Right kidney (tissue), 1 donor: ENCODE results near the gene ADRB2.

ENCODE experiments used
- DNase-seq: peaks from one replicate; pipeline ENCODE4 v3.0.0-alpha.2; 2016

Gene ADRB2

DNA sequence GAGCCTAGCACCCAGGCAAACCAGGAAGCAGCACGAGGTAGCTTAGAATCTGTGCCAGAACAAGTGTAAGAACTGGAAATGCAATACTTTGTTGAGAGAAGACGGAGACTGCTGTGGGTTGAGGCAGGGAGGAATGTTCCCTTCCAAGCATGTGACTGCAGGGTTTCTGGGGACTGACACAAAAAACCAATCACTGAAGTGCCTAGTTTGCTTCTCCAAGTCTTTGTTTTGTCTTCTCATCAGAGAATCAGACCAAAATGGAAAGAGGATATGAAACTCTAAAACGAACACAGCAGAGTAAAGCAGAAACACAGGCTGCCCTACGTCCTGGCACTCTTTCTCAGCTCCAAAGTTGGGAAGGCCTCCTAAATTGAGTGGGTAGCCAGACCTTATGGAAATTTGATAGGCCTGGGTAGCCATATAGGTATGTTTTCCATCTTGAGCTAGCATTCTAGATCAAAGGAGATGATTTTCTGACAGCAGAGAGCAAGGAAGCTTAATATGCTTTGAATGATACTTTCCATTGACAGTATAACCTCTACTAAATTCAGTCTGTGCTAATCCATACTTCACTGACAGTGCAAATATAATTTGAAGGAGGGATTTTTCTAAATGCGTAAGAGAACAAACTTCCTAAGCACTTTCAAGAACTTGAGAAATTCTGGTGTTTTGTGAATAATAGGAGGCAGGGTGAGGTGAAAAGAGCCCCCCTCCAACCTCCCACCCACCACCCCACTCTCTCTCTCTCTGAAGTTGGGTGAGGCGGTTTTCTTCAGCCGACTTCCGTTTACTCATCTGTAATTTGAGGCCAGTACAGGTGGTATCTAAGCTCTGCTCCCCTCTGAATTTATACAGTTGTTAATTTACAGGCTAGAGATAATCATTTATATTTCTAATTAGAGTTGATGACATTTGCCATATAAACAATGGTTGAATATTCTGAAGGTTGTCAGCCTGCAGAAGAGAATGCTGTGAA lies 5.5 kb downstream of the ADRB2 start:
- DNase-seq: no peak

DNA sequence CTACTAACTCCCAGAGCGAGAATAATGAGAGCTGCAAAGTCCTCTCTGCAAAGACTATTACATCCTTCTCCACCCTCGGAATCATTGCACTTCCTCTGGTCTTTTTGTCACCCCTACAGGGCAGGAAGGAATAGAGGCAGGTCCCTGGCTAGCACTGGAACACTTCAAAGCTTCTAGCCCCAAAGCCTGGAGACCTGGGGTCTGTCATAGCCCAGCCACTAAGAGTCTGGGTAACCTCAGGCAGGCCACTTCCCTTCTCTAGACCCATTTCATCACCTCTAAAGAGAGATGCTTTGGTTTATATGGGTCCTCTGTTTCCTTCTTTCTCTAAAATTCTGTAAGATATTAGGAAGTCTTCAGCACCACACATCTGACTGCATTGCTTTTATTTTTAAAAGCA lies 6.7 kb downstream of the ADRB2 start:
- DNase-seq: no peak

DNA sequence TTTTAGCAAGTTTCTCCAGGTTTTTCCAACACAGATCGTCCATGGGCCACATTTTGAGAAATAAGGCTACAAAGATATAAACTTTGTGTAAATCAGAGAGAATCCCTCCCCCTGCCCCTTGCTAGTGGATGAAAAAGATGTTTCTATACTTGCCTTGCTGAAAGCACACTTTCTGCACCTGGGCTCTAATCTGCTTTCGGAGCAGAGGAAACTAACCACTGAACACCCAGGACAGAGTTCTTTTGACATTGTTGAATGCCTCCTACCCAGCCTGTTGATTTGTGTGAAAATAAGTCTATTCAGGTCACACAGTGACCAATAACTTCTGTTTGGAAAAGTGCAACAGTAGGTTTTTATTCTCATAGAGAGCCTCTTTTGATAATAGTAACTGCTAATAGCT lies 7.5 kb downstream of the ADRB2 start:
- no peak for DNase-seq

DNA sequence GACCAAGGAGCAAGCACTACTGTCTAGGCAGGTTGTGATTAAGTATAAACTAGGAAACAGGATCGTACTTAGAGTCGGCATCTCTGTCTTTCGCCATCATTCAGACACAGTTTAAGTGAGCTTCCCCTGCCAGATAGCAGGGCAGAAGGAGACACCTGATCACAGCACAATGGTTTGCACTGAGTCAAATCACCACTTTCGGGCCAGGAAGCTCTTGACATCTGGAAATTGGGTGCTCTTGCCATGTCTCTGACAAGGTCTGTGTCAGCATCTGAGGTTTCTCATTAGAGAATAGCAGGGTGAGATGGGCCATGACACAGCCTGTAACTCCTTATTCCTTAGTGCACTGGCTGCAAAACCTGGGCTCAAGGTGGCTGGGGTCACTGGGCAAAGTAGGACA lies 8.3 kb downstream of the ADRB2 start:
- no peak for DNase-seq

DNA sequence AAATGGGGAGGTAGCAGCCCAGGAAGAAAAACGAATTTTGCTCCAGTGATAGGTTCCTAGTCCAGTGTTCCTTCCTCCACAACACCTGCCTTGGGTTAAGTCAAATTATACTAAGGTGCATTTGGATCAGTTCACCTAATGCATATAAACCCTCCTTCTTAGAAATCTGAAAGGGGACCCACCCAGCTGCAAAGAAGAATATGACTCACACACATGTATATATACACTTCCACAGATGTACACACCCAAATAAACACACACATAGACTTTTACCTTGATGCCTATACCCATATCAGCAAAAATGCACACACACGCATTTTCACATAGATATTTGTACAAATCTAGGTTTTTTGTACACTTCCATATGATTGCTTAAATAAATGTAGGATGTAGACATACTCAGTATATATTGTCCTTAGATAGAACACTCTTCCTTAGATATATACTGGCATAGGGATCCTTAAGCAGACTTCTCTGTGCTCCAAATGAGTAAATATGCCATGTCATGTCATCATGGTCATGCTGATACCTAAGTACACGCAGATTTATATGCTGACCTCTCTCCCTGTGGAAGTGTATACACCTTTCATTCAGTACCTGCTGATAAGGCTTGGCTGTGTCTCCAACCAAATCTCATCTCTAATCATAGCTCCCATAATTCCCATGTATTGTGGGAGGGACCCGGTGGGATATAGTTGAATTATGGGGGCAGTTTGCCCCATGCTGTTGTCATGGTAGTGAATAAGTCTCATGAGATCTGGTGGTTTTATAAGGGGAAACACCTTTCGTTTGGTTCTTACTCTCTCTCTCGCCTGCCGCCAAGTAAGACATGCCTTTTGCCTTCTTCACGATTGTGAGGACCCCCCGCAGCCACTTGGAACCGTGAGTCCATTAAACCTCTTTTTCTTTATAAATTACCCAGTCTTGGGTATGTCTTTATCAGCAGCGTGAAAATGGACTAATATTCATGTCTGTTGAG lies 10.2 kb downstream of the ADRB2 start:
- DNase-seq: no peak

DNA sequence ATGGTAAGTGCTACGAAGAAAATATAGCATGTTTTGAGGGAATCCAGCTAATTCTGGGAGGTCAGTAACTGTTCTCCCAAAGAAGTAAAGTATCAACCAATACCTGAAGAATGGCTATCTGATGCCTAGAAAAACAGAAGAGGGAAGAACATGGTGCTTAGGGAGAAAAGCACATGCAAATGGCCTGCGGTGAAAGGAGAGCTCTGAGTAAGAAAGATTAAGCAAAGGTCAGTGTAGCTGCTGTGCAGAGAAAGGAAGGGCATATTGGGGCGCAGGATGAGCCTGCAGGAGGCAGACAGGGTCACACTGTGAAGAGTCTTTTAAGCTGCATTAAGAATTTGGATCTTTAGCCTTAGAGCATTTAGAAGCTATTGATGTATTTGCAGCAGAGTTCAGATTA lies 11.0 kb downstream of the ADRB2 start:
- DNase-seq: no peak

DNA sequence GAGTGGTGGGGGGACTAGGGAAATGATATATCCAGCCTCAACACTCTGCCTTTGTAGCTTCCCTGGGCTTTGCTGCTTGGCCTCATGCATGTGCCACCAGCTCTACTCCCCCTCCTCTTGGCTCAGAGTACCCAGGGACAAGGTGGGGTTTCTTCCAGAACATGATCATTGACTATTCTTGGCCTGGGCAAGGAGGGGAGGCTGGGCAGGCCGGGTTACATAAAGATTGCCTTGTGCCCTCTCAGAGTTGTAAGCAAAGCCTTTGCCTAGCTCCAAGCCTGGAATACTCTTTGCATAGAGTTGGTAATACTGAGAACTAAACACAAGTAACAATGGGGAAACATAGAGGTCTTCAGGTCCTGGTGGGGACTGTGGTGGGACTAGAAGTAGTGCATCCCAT lies 11.9 kb downstream of the ADRB2 start:
- no peak for DNase-seq

DNA sequence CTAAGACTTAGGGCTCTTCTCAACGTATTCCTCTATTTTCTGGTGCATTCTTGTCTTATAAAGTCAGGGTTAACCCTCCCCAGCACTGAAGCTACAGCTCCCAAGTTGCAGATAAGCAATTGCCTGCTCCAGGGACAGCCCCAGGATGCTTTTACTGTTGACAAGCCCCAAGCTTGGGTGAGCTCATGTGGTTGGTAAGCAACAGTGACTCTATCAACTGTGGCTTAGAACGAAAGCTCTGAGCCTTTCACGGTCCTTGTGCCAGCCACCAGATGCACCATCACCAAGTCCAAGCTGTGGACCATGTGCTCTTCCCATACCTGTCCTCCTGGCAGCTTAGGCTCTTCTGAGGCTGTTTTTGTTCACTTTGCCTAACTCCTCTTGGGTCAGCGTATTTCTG lies 13.5 kb downstream of the ADRB2 start:
- no peak for DNase-seq

DNA sequence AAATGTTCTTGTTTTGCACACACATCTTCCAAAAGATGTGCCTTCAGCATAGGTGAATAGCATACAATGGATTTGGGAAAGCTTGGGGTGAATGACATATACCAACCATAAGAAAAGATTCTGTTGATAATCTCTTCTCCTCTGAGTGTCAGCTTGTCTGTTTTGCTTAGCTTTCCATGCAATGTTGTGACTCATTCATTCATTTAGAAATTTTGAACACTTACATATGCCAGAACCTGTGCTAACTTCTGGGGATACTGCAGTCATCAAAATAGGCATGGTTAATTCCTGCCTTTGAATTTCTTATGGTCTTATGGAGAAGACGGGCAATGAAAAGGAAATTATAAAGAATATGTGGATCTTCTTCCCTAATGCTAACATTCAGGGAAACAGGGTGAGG lies 14.1 kb downstream of the ADRB2 start:
- no peak for DNase-seq

DNA sequence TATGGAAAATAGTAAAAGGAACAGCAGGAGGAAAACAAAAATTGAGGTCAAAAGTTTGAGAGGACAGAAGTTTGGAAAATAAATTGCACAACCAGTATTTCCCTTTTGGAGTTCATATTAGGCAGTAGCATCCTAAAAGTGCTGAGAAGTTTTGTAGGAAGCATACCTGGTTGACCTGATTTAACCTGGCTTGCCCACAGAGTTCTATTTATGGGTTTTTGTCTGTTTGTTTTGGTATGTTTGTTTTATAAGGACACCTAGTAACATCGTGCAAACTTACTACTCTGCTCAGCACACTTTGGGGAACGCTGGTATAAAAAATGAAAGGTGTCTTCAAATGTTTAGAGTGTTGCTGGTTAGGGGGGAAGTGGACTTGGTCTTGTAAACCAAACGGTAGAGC lies 15.1 kb downstream of the ADRB2 start:
- DNase-seq: no peak

DNA sequence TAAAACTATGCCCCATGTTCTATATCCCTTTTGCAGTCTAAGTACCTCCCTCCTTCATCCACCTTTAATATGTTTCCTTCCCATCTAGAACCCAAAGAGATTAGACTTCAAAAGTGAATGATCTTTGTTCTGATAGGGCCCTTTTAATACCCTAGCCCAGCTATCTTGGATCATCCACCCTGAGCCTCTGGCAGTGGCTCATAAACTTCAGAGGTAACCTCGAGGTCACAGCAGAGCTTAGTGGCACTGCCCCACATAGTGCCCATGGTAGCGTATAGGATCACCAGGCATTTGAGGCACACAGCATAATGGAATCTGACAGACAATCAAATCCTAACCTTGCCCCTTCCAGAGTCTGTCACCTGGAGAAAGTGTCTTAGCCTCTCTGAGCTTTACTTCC lies 15.8 kb downstream of the ADRB2 start:
- no peak for DNase-seq

DNA sequence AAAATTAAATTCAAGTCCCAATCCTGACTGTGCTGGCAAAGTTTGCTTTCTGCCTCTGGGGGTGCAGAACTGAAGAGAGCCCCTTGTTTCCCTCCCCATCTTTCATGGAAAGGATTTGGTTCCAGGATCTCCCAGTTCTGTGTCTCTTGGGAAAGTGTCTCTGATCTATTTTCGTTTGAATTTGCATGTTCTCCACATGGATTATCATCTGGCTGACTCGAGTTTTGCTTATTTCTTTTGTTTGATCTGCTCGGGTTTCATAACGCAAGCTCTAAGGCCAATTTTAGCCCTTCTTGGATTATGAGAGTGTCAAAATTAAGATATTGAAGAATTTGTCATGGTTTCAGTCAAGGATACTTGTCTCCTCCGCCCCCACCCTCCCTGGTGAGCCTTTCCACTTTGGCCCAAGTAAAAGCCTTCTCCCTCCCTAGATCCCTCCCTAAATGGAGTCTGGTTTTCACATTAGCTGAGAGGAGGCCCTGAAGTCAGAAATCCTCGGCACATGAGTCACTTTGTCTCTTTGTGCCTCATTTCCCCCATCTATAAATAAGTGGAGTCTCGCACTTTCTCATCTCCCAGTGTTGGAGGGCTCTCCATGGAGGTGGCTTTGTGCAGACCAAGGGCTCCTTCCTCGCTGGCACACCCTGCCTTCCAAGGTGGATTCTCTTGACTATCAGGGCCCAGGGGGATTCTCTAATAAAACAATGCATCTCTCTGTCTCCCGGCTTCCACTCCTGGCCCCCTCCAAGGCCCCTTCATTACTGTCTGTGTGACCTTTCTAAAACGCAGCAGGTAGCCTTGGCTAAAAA lies 17.3 kb downstream of the ADRB2 start:
- no peak for DNase-seq

DNA sequence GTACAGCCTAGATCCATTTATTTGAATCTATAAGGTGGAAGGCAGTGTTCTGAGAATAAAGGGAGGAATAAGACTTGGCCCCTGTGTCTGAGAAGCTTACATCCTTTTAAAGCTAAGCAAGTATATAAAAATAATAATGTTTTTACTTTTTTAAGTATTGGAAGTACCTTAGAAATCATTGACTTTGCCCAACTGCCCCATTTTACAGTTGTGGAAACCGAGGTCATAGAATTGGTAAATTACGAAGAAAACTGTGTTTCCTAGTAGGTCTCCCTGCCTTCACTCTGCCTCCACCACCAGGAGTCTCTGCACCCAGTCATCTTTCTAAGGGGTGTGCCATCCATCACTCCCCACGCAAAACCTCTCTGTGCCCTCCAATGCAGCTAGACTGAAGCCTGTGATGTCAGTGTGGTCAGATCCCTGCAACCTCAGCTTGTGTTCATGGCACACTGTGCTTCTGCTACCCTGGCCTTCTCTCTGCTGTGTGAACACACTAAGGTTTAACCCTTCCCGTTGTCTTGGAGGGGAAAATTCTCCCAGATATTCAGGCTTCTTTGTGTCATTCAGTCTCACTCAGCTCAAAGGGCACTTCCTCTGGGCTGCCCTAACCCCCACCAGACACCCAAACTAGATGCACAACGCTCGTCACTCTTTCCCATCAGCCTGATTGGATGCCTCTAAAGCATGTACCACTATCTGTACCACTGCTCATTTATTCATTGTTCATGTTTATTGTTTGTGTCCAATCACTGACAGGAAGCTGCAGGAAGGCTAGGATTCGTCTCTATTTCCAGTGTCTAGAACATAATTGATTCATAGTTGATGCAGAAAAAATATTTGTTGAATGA lies 18.2 kb downstream of the ADRB2 start:
- no peak for DNase-seq

DNA sequence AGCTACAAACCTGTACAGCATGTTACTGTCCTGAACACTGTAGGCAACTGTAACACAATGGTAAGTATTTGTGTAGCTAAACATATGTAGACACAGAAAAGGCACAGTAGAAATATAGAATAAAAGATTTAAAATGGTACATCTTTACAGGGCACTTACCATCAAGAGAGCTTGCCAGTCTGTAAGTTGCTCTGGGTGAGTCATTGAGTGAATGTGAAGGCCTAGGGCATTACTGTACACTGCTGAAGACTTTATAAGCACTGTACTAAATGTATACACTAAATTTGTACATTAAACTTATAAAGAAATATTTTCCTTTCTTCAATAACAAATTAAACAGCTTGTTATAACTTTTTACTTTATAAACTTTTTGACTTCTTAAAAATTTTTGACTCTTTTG lies 20.5 kb downstream of the ADRB2 start:
- DNase-seq: no peak

DNA sequence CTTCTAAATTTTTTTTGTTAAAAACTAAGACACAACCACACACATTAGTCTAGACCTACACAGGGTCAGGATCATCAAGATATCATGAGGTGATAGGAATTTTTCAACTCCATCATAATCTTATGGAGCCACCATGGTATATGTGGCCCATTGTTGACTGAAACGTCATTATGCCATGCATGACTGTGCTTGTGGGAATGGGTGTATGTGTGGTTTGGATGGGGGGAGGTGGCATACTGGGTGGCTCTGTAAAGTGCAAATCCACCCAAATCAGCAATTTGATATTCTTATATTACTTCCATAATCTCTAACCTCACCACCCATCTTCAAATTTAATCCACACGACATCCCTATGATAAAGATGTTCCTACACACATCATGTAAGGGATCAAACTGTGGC lies 21.0 kb downstream of the ADRB2 start:
- no peak for DNase-seq

DNA sequence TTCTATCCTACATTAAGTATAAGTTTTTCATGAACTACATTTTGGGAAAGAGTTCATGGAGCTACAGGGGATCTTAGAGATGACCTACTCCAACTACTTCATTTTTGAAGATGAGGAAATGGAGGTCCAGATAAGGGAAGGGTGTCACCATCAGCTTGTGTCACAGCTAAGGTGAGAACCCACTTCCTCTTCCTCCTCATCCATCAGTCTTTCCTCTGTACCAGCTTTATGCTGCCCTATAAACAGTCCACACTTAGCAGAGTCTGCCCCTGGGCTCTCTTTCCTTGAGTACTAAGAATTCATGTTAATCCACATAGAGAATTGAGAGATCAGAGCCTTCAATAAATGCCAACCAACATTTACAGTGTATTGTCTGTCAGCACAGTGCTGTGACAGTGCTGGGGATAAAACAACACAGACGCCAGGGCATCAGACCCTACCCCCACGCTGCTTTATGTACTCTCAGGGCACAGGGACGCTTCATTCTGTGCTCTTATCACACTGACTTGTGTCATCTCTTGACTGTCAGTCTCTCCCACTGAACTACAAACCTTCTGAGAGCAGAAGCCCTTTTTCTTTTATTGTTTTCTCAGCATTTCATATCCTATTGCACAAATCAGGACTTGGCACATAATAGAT lies 22.1 kb downstream of the ADRB2 start:
- no peak for DNase-seq

DNA sequence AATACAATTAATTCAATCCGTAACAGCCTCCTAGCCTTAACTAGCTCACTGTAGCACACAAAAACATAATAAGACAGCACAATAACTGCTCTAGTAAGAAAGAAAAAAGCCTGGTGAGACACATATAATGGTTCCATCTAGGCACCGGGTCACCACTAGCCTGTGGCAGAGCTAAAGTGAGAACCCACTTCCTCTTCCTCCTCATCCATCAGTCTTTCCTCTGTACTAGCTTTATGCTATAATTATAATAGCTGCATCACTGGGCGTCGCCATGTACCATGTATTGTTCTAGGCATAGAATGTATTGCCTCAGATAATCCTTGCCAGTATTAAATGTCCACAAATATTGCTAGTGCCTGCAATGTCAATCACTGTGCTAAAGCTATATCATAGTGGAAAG lies 23.1 kb downstream of the ADRB2 start:
- DNase-seq: no peak

DNA sequence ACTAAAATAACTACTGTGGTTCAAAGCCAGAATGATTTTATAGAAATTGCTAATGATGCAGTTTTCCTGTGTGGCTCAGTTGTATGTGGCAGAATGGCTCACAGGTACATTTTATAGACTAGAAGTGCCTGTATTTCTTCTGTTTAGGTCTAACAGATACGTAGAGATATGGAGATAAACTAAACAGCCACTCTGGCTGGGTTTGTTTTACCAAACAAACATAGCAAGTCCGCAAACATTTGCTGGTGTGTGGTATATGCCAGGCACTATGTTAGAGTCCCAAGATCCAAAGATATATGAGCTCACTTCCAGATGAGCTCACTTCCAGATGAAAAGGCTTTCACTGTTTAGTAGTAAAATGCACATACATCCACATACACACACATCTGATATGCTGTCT lies 24.4 kb downstream of the ADRB2 start:
- DNase-seq: no peak

DNA sequence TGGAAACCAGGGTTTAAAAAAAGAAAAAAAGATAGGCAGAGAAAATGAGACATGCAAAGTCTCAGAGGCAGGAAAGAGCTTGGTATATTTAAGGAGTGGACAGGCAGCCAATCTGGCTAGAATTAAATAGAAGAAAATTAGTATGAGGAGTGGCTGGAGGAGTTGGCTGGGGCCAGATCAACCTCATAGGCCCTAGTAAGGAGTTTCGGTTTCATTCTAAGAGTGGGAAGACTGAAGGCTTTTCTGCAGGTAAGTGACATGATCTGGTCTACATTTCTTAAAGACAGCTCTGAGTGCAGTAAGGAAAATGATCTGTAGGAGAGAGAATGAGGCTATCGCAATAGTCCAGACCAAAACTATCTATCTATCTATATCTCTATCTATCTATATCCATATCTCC lies 27.5 kb downstream of the ADRB2 start:
- no peak for DNase-seq

DNA sequence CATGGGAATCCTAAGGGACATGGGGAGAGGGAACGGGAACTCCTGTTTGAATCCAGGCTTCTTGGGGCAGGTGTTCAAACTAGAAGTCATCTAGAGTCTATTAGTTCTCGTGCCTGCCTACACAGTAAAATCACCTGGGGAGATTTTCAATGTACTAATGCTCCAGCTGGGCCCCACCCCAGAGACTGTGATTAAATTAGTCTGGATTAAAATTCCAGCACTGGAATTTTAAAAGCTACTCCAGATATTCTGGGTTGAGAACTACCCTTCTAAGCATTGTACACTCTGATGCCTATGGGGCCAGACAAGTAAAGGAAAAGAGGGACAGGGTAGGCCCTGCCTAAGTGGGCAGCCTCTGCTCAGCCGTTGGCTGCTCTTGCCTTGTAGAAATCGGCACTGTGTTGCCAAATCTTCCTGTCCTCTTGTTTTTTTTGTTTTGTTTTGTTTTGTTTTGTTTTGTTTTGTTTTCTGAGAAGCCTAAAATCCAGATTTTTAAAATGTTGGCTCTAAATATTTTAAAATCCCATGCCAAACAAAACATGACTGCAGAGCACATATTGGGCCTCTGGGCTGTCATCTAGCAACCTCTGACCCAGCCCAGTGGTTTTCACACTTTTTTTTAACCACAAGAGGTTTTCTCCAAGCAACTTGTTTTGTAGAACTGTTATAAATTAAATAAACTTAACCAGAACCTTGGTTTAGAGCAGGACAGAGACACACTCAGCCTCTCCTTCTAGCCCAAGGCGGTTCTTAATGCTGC lies 29.0 kb downstream of the ADRB2 start:
- no peak for DNase-seq
